Measurements from ENCODE around the gene SDHA. TPM values are rescaled to one million over a fixed set of nuclear protein-coding genes. Genes with fewer than 3 reads are reported as not detected.
"Not testable (repeated sequence)": the region's sequence is repeated elsewhere in the genome, so short reads cannot be mapped to it uniquely, and the experiment has no call there.

The SDHA gene
- total RNA-seq, 1 donor = 186 TPM

- Histone ChIP-seq H3K9me3 (ENCODE audit: low read depth, low read length) (no peaks in the 10 kb centered on the region), H3K4me3 (ENCODE audit: low read length) (peak overlapping the region; percentile 89), H3K4me1 (ENCODE audit: insufficient read depth, low read length) (peaks cover 31% of the 10 kb centered on the region), H3K27me3 (ENCODE audit: insufficient read depth, low read length) (no peaks in the 10 kb centered on the region)
Measured at GRCh38 chr5:218457-219291, 554 bp downstream of the SDHA start.

GRCh38 chr5:219460-219863 is 1.3 kb downstream of the SDHA start:
- H3K4me1 ChIP-seq (ENCODE audit: insufficient read depth, low read length) = peaks cover 31% of the 10 kb centered on the region
- peak overlapping the region; percentile 89 for H3K4me3 ChIP-seq (ENCODE audit: low read length)
- H3K9me3 ChIP-seq (ENCODE audit: low read depth, low read length) = no peaks in the 10 kb centered on the region
- no peaks in the 10 kb centered on the region for H3K27me3 ChIP-seq (ENCODE audit: insufficient read depth, low read length)

GRCh38 chr5:219991-220390 is 1.9 kb downstream of the SDHA start:
- no peaks in the 10 kb centered on the region for H3K27me3 ChIP-seq (ENCODE audit: insufficient read depth, low read length)
- H3K9me3 ChIP-seq (ENCODE audit: low read depth, low read length) = no peaks in the 10 kb centered on the region
- H3K4me3 ChIP-seq (ENCODE audit: low read length) = peak overlapping the region; percentile 89
- H3K4me1 ChIP-seq (ENCODE audit: insufficient read depth, low read length) = peaks cover 31% of the 10 kb centered on the region

GRCh38 chr5:222951-223715 is 5.0 kb downstream of the SDHA start:
- H3K27me3 ChIP-seq (ENCODE audit: insufficient read depth, low read length); H3K9me3 ChIP-seq (ENCODE audit: low read depth, low read length); H3K4me3 ChIP-seq (ENCODE audit: low read length): not testable (repeated sequence)
- peaks cover 23% of the 10 kb centered on the region for H3K4me1 ChIP-seq (ENCODE audit: insufficient read depth, low read length)

GRCh38 chr5:223791-224190 is 5.7 kb downstream of the SDHA start:
- no peak overlapping the region for H3K4me3 ChIP-seq (ENCODE audit: low read length)
- H3K9me3 ChIP-seq (ENCODE audit: low read depth, low read length) = no peaks in the 10 kb centered on the region
- no peaks in the 10 kb centered on the region for H3K27me3 ChIP-seq (ENCODE audit: insufficient read depth, low read length)
- H3K4me1 ChIP-seq (ENCODE audit: insufficient read depth, low read length) = peaks cover 23% of the 10 kb centered on the region

GRCh38 chr5:225334-225733 is 7.2 kb downstream of the SDHA start:
- H3K4me3 ChIP-seq (ENCODE audit: low read length) = no peak overlapping the region
- no peaks in the 10 kb centered on the region for H3K27me3 ChIP-seq (ENCODE audit: insufficient read depth, low read length)
- peaks cover 13% of the 10 kb centered on the region for H3K4me1 ChIP-seq (ENCODE audit: insufficient read depth, low read length)
- no peaks in the 10 kb centered on the region for H3K9me3 ChIP-seq (ENCODE audit: low read depth, low read length)

- not testable (repeated sequence) for H3K4me1 ChIP-seq (ENCODE audit: insufficient read depth, low read length); H3K4me3 ChIP-seq (ENCODE audit: low read length); H3K9me3 ChIP-seq (ENCODE audit: low read depth, low read length); H3K27me3 ChIP-seq (ENCODE audit: insufficient read depth, low read length)
Measured at GRCh38 chr5:227375-227774, 9.3 kb downstream of the SDHA start.

GRCh38 chr5:228886-229285 is 10.8 kb downstream of the SDHA start:
- Histone ChIP-seq H3K4me3 (ENCODE audit: low read length) (no peak overlapping the region), H3K27me3 (ENCODE audit: insufficient read depth, low read length) (no peaks in the 10 kb centered on the region), H3K4me1 (ENCODE audit: insufficient read depth, low read length) (no peaks in the 10 kb centered on the region), H3K9me3 (ENCODE audit: low read depth, low read length) (no peaks in the 10 kb centered on the region)

GRCh38 chr5:230711-231110 is 12.6 kb downstream of the SDHA start:
- H3K9me3 ChIP-seq (ENCODE audit: low read depth, low read length) = no peaks in the 10 kb centered on the region
- H3K4me1 ChIP-seq (ENCODE audit: insufficient read depth, low read length) = no peaks in the 10 kb centered on the region
- no peak overlapping the region for H3K4me3 ChIP-seq (ENCODE audit: low read length)
- no peaks in the 10 kb centered on the region for H3K27me3 ChIP-seq (ENCODE audit: insufficient read depth, low read length)

- H3K27me3 ChIP-seq (ENCODE audit: insufficient read depth, low read length) = no peaks in the 10 kb centered on the region
- no peaks in the 10 kb centered on the region for H3K4me1 ChIP-seq (ENCODE audit: insufficient read depth, low read length)
- H3K9me3 ChIP-seq (ENCODE audit: low read depth, low read length) = no peaks in the 10 kb centered on the region
- no peak overlapping the region for H3K4me3 ChIP-seq (ENCODE audit: low read length)
Measured at GRCh38 chr5:231661-232060, 13.5 kb downstream of the SDHA start.

GRCh38 chr5:233426-233825 is 15.3 kb downstream of the SDHA start:
- H3K27me3 ChIP-seq (ENCODE audit: insufficient read depth, low read length); H3K4me3 ChIP-seq (ENCODE audit: low read length); H3K4me1 ChIP-seq (ENCODE audit: insufficient read depth, low read length); H3K9me3 ChIP-seq (ENCODE audit: low read depth, low read length): not testable (repeated sequence)

- Histone ChIP-seq H3K9me3 (ENCODE audit: low read depth, low read length) (no peaks in the 10 kb centered on the region), H3K4me1 (ENCODE audit: insufficient read depth, low read length) (no peaks in the 10 kb centered on the region), H3K27me3 (ENCODE audit: insufficient read depth, low read length) (no peaks in the 10 kb centered on the region), H3K4me3 (ENCODE audit: low read length) (no peak overlapping the region)
Measured at GRCh38 chr5:234450-234849, 16.3 kb downstream of the SDHA start.

GRCh38 chr5:235527-235926 is 17.4 kb downstream of the SDHA start:
- H3K27me3 ChIP-seq (ENCODE audit: insufficient read depth, low read length) = not testable (repeated sequence)

GRCh38 chr5:237931-238330 is 19.8 kb downstream of the SDHA start:
- H3K9me3 ChIP-seq (ENCODE audit: low read depth, low read length); H3K4me3 ChIP-seq (ENCODE audit: low read length); H3K27me3 ChIP-seq (ENCODE audit: insufficient read depth, low read length); H3K4me1 ChIP-seq (ENCODE audit: insufficient read depth, low read length): not testable (repeated sequence)

More at GRCh38 chr5:235527-235926, 17.4 kb downstream of the SDHA start:
- H3K9me3 ChIP-seq (ENCODE audit: low read depth, low read length); H3K4me3 ChIP-seq (ENCODE audit: low read length); H3K4me1 ChIP-seq (ENCODE audit: insufficient read depth, low read length): not testable (repeated sequence)

GRCh38 chr5:240550-240949 is 22.4 kb downstream of the SDHA start:
- H3K9me3 ChIP-seq (ENCODE audit: low read depth, low read length); H3K27me3 ChIP-seq (ENCODE audit: insufficient read depth, low read length); H3K4me3 ChIP-seq (ENCODE audit: low read length); H3K4me1 ChIP-seq (ENCODE audit: insufficient read depth, low read length): not testable (repeated sequence)

Data from mononuclear cell (primary cell).